GM23338 (cell line): ENCODE results near the gene NUMBL. TPM values are rescaled to one million over a fixed set of nuclear protein-coding genes. Genes with fewer than 3 reads are reported as not detected.

Experiments used
- ATAC-seq: fragments of 200-7000 bp; cut with Tn5 transposase; 3 replicates; pipeline ENCODE4 v1.9.1; 2020
- DNase-seq: peaks from one replicate; pipeline ENCODE4 v3.0.0-alpha.2; 2015; ENCODE audit warnings: low spot score
- H2AFZ ChIP-seq: fragments of 200-600 bp; sonication (generic); 2 replicates; pipeline ENCODE4 v1.8.0; 2016; ENCODE audit warnings: antibody characterized with exemption, mild to moderate bottlenecking, moderate library complexity
- H3F3A ChIP-seq: fragments of 200-600 bp; sonication (generic); replicated peaks from 2 replicates; pipeline ENCODE4 v1.8.0; 2017; ENCODE audit warnings: antibody characterized with exemption, mixed run types, low read depth
- H3K27ac ChIP-seq: fragments of 200-600 bp; sonication (generic); 2 replicates; pipeline ENCODE4 v1.6.1; 2016; ENCODE audit warnings: low read depth
- H3K27me3 ChIP-seq: fragments of 200-600 bp; sonication (generic); 2 replicates; pipeline ENCODE4 v1.8.0; 2016; ENCODE audit warnings: mild to moderate bottlenecking, mixed run types, moderate library complexity; ENCODE audit not compliant: insufficient read depth
- H3K36me3 ChIP-seq: fragments of 200-600 bp; sonication (generic); 2 replicates; pipeline ENCODE4 v1.8.0; 2016; ENCODE audit warnings: mild to moderate bottlenecking; ENCODE audit not compliant: insufficient read depth
- H3K4me1 ChIP-seq: fragments of 200-600 bp; sonication (generic); 2 replicates; pipeline ENCODE4 v1.8.0; 2016; ENCODE audit warnings: mild to moderate bottlenecking, moderate library complexity; ENCODE audit not compliant: insufficient read depth
- H3K4me2 ChIP-seq: fragments of 200-600 bp; sonication (generic); 2 replicates; pipeline ENCODE4 v1.7.1; 2017; ENCODE audit warnings: mixed run types
- H3K4me3 ChIP-seq: fragments of 200-600 bp; sonication (generic); 2 replicates; pipeline ENCODE4 v1.6.1; 2016; ENCODE audit warnings: mixed run types
- H3K79me2 ChIP-seq: fragments of 200-600 bp; sonication (generic); replicated peaks from 2 replicates; pipeline ENCODE4 v1.8.0; 2017; ENCODE audit warnings: mild to moderate bottlenecking; ENCODE audit not compliant: insufficient read depth
- H3K9me2 ChIP-seq: fragments of 200-600 bp; sonication (generic); 2 replicates; pipeline ENCODE4 v1.8.0; 2017; ENCODE audit not compliant: insufficient read depth
- H4K20me1 ChIP-seq: fragments of 200-600 bp; sonication (generic); replicated peaks from 2 replicates; pipeline ENCODE4 v1.8.0; 2017; ENCODE audit warnings: mild to moderate bottlenecking; ENCODE audit not compliant: insufficient read depth
- H3K27ac Mint-ChIP-seq: 2 replicates; pipeline ENCODE4 v1.8.0; 2020; ENCODE audit warnings: inconsistent platforms, mild to moderate bottlenecking, moderate library complexity, mixed read lengths
- H3K27me3 Mint-ChIP-seq: 3 replicates; pipeline ENCODE4 v1.8.0; 2022; ENCODE audit warnings: low read depth, mild to moderate bottlenecking, moderate library complexity, mixed read lengths, inconsistent platforms; ENCODE audit not compliant: insufficient read depth, poor library complexity
- H3K36me3 Mint-ChIP-seq: 3 replicates; pipeline ENCODE4 v1.8.0; 2021; ENCODE audit warnings: low read depth, mild to moderate bottlenecking, inconsistent platforms, moderate library complexity, mixed read lengths
- H3K4me1 Mint-ChIP-seq: 3 replicates; pipeline ENCODE4 v1.8.0; 2020; ENCODE audit warnings: mild to moderate bottlenecking, inconsistent platforms, mixed read lengths
- H3K4me3 Mint-ChIP-seq: 3 replicates; pipeline ENCODE4 v1.8.0; 2021; ENCODE audit warnings: moderate library complexity, mild to moderate bottlenecking, inconsistent platforms, mixed read lengths
- H3K9me3 Mint-ChIP-seq: 3 replicates; pipeline ENCODE4 v1.8.0; 2020; ENCODE audit warnings: moderate library complexity, mild to moderate bottlenecking, inconsistent platforms, mixed read lengths
- CREB1 ChIP-seq: fragments of 250-450 bp; sonication (Bioruptor Pico); IDR thresholded peaks from 2 replicates; pipeline ENCODE4 v1.5.0; 2020; ENCODE audit warnings: low read depth, mild to moderate bottlenecking, moderate library complexity
- CTCF ChIP-seq, 2 experiments: fragments of 200-600 bp in 1 of 2; sonication (generic) in 1 of 2; conservative IDR thresholded peaks; 2 replicates each; pipeline versions ENCODE4 v1.5.1 to v1.6.1; 2016 to 2017; ENCODE audit warnings: antibody characterized with exemption in 2 of 2, low read depth in 2 of 2, mild to moderate bottlenecking in 2 of 2, moderate library complexity in 1 of 2
- EZH2 ChIP-seq: fragments of 200-600 bp; sonication (generic); IDR thresholded peaks from one replicate; pipeline ENCODE4 v1.8.0; 2017; ENCODE audit warnings: antibody characterized with exemption, mild to moderate bottlenecking, low read depth; ENCODE audit not compliant: unreplicated experiment
- EZH2phosphoT487 ChIP-seq: fragments of 200-600 bp; sonication (generic); IDR thresholded peaks from one replicate; pipeline ENCODE4 v1.8.1; 2018; ENCODE audit warnings: antibody characterized with exemption; ENCODE audit not compliant: unreplicated experiment
- JUNB ChIP-seq: IDR thresholded peaks from one replicate; pipeline ENCODE4 v1.6.1; 2016; ENCODE audit warnings: antibody characterized with exemption; ENCODE audit not compliant: unreplicated experiment
- NANOG ChIP-seq: IDR thresholded peaks from 2 replicates; pipeline ENCODE4 v1.6.1; 2016; ENCODE audit warnings: antibody characterized with exemption, borderline replicate concordance
- STAT1 ChIP-seq: IDR thresholded peaks from one replicate; pipeline ENCODE4 v1.6.1; 2016; ENCODE audit warnings: antibody characterized with exemption; ENCODE audit not compliant: unreplicated experiment
- ZNF331 ChIP-seq: fragments of 250-450 bp; sonication (Bioruptor Pico); IDR thresholded peaks from 2 replicates; pipeline ENCODE4 v1.5.0; 2020; ENCODE audit warnings: low read depth, mild to moderate bottlenecking, moderate library complexity
- polyA plus RNA-seq: library from polyadenylated mRNA; unstranded; fragments of >200 nt; fragmentation: Nextera tagmentation; extraction: Ambion mirVana; gene quantifications from 2 replicates; pipeline ENCODE4 v1.2.1, GENCODE V29; 2016
- total RNA-seq: library from RNA; depleted of rRNA; stranded (reverse); fragments of >200 nt; shearing (Covaris generic); gene quantifications from 2 replicates; pipeline ENCODE4 v1.2.3, GENCODE V29; 2014
- TF ChIP-seq, protein P1 (sequence below): IDR thresholded peaks from 2 replicates; pipeline ENCODE4 v1.6.1; 2016; ENCODE audit warnings: antibody characterized with exemption

The NUMBL gene
- total and polyA plus RNA-seq, 2 experiments from 2014 or later = 8.5 to 28.5 TPM

DNA sequence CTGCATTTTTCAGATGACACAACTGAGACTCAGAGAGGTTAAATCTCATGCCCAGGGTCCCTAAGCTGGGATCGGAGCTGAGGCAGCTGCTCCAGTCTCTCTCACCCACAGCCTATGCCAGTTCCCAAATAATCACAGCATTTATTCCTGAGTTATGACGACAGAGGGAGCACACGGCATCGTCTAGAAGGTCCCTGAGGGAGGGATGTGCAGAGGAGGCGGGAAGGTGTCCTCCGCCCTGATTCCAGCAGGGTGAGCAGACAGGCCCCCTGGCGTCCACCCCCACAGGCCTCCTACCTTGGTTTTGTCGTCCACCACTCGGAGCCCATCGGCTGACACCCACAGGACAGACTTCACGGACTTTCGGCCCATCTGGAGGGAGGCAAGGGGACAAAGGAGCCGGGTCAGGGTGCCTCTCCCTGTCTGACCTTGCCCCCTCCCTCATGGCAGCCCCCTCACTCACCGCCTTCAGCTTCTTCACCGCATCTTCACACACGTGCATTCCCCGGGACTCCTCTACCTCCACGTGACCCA lies 8.0 kb downstream of the NUMBL start:
- TF ChIP-seq JUNB = no peak
- no peak for TF ChIP-seq ZNF331 (CRISPR knock-in tag)
- peak in 1 of 2 experiments; percentile 28; a peak in 2 of 4 replicates for TF ChIP-seq CTCF (conservative IDR thresholded peaks at IDR 0.05; ENCODE audit: low read depth in 2 of 2)
- no peaks in the 10 kb centered on the region; the same call in 2 of the 3 replicates for H3K9me3 Mint-ChIP-seq
- Histone ChIP-seq H3K27me3 (no peaks in the 10 kb centered on the region), H3F3A (no peaks in the 10 kb centered on the region), H3K4me3 (no peak overlapping the region), H3K9me2 (no peaks in the 10 kb centered on the region), H3K79me2 (no peaks in the 10 kb centered on the region), H3K4me2 (no peak overlapping the region), H3K36me3 (0 out of 2 replicates have a peak, but pooled peaks cover 3% of the 10 kb centered on the region), H3K27ac (no peak overlapping the region), H2AFZ (no peak overlapping the region), H4K20me1 (no peaks in the 10 kb centered on the region), H3K4me1 (no peaks in the 10 kb centered on the region)
- H3K36me3 Mint-ChIP-seq = peaks cover 53% of the 10 kb centered on the region
- DNase-seq (no peak), ATAC-seq (no peak)
- peaks cover 9% of the 10 kb centered on the region for H3K27me3 Mint-ChIP-seq
- no peak overlapping the region for H3K27ac Mint-ChIP-seq
- no peaks in the 10 kb centered on the region for H3K4me1 Mint-ChIP-seq
- no peak overlapping the region for H3K4me3 Mint-ChIP-seq

DNA sequence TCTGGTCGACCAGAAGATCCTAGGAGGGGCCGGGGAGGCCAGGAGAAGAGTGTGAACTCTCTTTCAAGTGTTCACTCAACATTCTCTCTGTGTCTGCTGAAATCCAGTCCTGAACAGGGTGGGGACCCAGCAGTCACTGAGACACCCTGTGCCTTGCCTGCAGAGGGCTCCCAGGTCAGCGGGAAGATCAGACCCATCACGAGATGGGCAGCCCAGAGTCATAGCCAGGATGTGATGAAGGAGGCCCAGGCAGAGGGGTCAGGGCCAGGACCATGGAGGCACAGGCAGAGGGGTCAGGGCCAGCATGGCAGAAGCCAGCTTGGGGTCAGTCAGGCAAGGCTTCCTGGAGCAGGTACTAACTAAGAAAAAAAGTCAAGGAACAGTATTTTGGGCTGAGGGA lies 9.4 kb downstream of the NUMBL start:
- no peak for DNase-seq
- TF ChIP-seq ZNF331 (CRISPR knock-in tag) (no peak), NANOG (no peak), EZH2phosphoT487 (no peak), JUNB (no peak), CTCF (conservative IDR thresholded peaks at IDR 0.05; ENCODE audit: low read depth in 2 of 2) (0 out of 4 replicates have a peak, but pooled peaks of 1 of the 2 experiments have one; percentile 6), CREB1 (CRISPR knock-in tag) (no peak), EZH2 (no peak), STAT1 (no peak)
- TF ChIP-seq, protein P1, sequence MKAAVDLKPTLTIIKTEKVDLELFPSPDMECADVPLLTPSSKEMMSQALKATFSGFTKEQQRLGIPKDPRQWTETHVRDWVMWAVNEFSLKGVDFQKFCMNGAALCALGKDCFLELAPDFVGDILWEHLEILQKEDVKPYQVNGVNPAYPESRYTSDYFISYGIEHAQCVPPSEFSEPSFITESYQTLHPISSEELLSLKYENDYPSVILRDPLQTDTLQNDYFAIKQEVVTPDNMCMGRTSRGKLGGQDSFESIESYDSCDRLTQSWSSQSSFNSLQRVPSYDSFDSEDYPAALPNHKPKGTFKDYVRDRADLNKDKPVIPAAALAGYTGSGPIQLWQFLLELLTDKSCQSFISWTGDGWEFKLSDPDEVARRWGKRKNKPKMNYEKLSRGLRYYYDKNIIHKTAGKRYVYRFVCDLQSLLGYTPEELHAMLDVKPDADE = no peak
- Histone ChIP-seq H3F3A (no peaks in the 10 kb centered on the region), H3K4me2 (no peak overlapping the region), H3K27ac (no peak overlapping the region), H3K79me2 (no peaks in the 10 kb centered on the region), H3K4me3 (no peak overlapping the region), H3K36me3 (0 out of 2 replicates have a peak, but pooled peaks cover 5% of the 10 kb centered on the region), H3K27me3 (no peaks in the 10 kb centered on the region), H3K9me2 (no peaks in the 10 kb centered on the region), H3K4me1 (no peaks in the 10 kb centered on the region), H2AFZ (no peak overlapping the region), H4K20me1 (no peaks in the 10 kb centered on the region)
- no peak overlapping the region for H3K27ac Mint-ChIP-seq
- no peaks in the 10 kb centered on the region; the same call in 2 of the 3 replicates for H3K9me3 Mint-ChIP-seq
- no peaks in the 10 kb centered on the region for H3K4me1 Mint-ChIP-seq
- no peak overlapping the region for H3K4me3 Mint-ChIP-seq
- no peak for ATAC-seq
- H3K27me3 Mint-ChIP-seq = peaks cover 9% of the 10 kb centered on the region
- peaks cover 54% of the 10 kb centered on the region for H3K36me3 Mint-ChIP-seq
